Measurements from ENCODE around the gene SHC2.

Gene SHC2

DNA sequence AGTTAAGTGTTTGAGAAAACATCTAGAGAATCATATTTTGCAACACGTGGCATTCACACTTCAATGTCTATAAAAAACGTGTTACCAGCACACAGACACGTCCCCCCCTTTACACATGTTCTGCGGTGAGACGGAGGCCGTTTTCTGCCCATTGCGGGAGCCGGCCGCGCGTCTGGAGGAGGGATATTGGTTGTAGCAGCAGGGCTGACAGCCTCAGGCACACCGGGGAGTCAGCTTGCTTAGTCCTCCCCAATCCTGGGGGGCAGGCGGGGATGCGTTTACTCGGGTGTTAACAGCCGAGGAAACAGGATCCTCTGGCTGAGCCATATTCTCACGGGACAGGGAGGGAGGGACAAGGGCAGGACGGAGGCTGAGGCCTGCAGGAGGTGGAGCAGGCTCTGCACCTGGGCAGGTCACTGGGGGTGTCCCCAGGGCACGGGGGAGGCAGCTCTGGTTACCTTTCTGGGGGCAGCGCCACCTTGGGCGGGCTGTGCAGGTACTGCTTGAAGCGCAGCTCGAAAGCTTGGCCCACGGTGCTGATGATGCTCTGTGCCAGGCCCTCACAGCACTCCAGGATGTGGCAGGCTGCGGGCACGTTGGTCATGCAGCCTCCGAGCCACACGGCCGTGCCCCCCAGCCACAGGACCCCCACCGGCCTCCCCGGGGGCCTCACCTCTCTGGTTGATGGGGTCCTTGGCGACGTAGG, 25.0 kb downstream of the SHC2 start:
- no peak for TF ChIP-seq EZH2phosphoT487 (IDR thresholded peaks at IDR 0.05; ENCODE audit: borderline replicate concordance)
- TF ChIP-seq, protein P1, sequence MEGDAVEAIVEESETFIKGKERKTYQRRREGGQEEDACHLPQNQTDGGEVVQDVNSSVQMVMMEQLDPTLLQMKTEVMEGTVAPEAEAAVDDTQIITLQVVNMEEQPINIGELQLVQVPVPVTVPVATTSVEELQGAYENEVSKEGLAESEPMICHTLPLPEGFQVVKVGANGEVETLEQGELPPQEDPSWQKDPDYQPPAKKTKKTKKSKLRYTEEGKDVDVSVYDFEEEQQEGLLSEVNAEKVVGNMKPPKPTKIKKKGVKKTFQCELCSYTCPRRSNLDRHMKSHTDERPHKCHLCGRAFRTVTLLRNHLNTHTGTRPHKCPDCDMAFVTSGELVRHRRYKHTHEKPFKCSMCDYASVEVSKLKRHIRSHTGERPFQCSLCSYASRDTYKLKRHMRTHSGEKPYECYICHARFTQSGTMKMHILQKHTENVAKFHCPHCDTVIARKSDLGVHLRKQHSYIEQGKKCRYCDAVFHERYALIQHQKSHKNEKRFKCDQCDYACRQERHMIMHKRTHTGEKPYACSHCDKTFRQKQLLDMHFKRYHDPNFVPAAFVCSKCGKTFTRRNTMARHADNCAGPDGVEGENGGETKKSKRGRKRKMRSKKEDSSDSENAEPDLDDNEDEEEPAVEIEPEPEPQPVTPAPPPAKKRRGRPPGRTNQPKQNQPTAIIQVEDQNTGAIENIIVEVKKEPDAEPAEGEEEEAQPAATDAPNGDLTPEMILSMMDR (conservative IDR thresholded peaks at IDR 0.05; ENCODE audit: low read length) = no peak
- Histone ChIP-seq H2AFZ (ENCODE audit: low read length) (no peak overlapping the region), H3K36me3 (ENCODE audit: insufficient read depth, low read length) (no peaks in the 10 kb centered on the region), H3K9me2 (replicated peaks; ENCODE audit: low read depth, low read length) (no peaks in the 10 kb centered on the region), H3K4me3 (ENCODE audit: low read length, poor library complexity, severe bottlenecking) (no peak overlapping the region), H3K9ac (ENCODE audit: low read depth, low read length, poor library complexity, severe bottlenecking) (no peak overlapping the region), H3K27me3 (ENCODE audit: insufficient read depth, low read length, poor library complexity, severe bottlenecking) (no peaks in the 10 kb centered on the region), H3K4me2 (ENCODE audit: low read depth, low read length, poor library complexity, severe bottlenecking) (no peak overlapping the region), H3K9me3 (ENCODE audit: insufficient read depth, low read depth, low read length) (peaks cover 10% of the 10 kb centered on the region; the same call in 1 of the 2 replicates), H4K20me1 (ENCODE audit: insufficient read depth, low read length, poor library complexity, severe bottlenecking) (no peaks in the 10 kb centered on the region), H3K4me1 (ENCODE audit: insufficient read depth, low read length, poor library complexity, severe bottlenecking) (no peaks in the 10 kb centered on the region), H3F3A (ENCODE audit: low read depth) (no peaks in the 10 kb centered on the region), H3K79me2 (ENCODE audit: insufficient read depth, low read length) (no peaks in the 10 kb centered on the region)

- Histone ChIP-seq H3K4me2 (ENCODE audit: low read depth, low read length, poor library complexity, severe bottlenecking) (no peak overlapping the region), H3K9me3 (ENCODE audit: insufficient read depth, low read depth, low read length) (peaks cover 10% of the 10 kb centered on the region; the same call in 1 of the 2 replicates), H3K36me3 (ENCODE audit: insufficient read depth, low read length) (no peaks in the 10 kb centered on the region), H3F3A (ENCODE audit: low read depth) (no peaks in the 10 kb centered on the region), H3K9ac (ENCODE audit: low read depth, low read length, poor library complexity, severe bottlenecking) (no peak overlapping the region), H3K4me1 (ENCODE audit: insufficient read depth, low read length, poor library complexity, severe bottlenecking) (no peaks in the 10 kb centered on the region), H2AFZ (ENCODE audit: low read length) (no peak overlapping the region), H3K27me3 (ENCODE audit: insufficient read depth, low read length, poor library complexity, severe bottlenecking) (no peaks in the 10 kb centered on the region), H3K79me2 (ENCODE audit: insufficient read depth, low read length) (no peaks in the 10 kb centered on the region), H3K4me3 (ENCODE audit: low read length, poor library complexity, severe bottlenecking) (no peak overlapping the region), H4K20me1 (ENCODE audit: insufficient read depth, low read length, poor library complexity, severe bottlenecking) (no peaks in the 10 kb centered on the region), H3K9me2 (replicated peaks; ENCODE audit: low read depth, low read length) (no peaks in the 10 kb centered on the region)
- TF ChIP-seq EZH2phosphoT487 (IDR thresholded peaks at IDR 0.05; ENCODE audit: borderline replicate concordance) = no peak
- TF ChIP-seq, protein P1 (conservative IDR thresholded peaks at IDR 0.05; ENCODE audit: low read length) = no peak
Measured at GRCh38 chr19:435056-435706, 25.7 kb downstream of the SHC2 start.

DNA sequence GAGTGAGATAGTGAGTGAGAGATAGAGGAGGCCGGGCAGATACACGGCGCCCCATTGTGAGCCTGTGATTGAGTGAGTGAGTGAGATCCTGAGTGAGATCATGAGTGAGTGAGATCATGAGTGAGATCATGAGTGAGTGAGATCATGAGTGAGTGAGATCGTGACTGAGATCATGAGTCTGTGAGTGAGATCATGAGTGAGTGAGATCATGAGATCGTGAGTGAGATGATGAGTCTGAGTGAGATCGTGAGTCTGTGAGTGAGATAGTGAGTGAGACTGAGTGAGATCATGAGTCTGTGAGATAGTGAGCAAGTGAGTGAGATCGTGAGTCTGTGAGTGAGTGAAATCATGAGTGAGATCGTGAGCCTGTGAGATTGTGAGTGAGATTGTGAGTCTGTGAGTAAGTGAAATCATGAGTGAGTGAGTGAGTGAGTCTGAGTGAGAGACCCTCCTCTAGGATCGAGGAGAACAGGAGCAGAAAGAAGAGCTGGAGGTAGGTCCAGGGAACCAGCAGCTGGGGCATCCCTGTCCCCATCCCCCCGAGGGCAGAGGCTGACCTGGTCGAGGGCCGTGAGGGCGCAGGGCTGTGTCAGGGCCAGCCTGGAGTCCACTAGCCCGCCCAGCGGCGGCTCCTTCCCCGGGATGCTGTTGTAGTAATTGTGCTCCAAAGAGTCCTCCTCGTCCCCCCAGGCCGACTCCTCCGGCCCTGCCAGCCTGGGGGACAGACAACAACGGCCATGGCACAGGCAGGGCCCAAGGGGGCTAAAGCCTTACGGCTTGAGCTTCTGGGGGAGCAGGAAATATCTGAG, 26.5 kb downstream of the SHC2 start:
- no peak overlapping the region for H3K4me3 ChIP-seq (ENCODE audit: low read length, poor library complexity, severe bottlenecking)
- no peaks in the 10 kb centered on the region for H3K27me3 ChIP-seq (ENCODE audit: insufficient read depth, low read length, poor library complexity, severe bottlenecking)
- no peak overlapping the region for H2AFZ ChIP-seq (ENCODE audit: low read length)
- H3K79me2 ChIP-seq (ENCODE audit: insufficient read depth, low read length) = no peaks in the 10 kb centered on the region
- TF ChIP-seq, protein P1 (conservative IDR thresholded peaks at IDR 0.05; ENCODE audit: low read length) = no peak
- no peak for TF ChIP-seq EZH2phosphoT487 (IDR thresholded peaks at IDR 0.05; ENCODE audit: borderline replicate concordance)
- H3K9ac ChIP-seq (ENCODE audit: low read depth, low read length, poor library complexity, severe bottlenecking) = no peak overlapping the region
- no peaks in the 10 kb centered on the region for H3K9me2 ChIP-seq (replicated peaks; ENCODE audit: low read depth, low read length)
- H3K36me3 ChIP-seq (ENCODE audit: insufficient read depth, low read length) = no peaks in the 10 kb centered on the region
- H3K4me1 ChIP-seq (ENCODE audit: insufficient read depth, low read length, poor library complexity, severe bottlenecking) = no peaks in the 10 kb centered on the region
- no peaks in the 10 kb centered on the region for H3F3A ChIP-seq (ENCODE audit: low read depth)
- peaks cover 10% of the 10 kb centered on the region; the same call in 1 of the 2 replicates for H3K9me3 ChIP-seq (ENCODE audit: insufficient read depth, low read depth, low read length)
- no peaks in the 10 kb centered on the region for H4K20me1 ChIP-seq (ENCODE audit: insufficient read depth, low read length, poor library complexity, severe bottlenecking)
- H3K4me2 ChIP-seq (ENCODE audit: low read depth, low read length, poor library complexity, severe bottlenecking) = no peak overlapping the region

All from Loucy (cell line).